MM.1S (cell line): ENCODE results near the gene OLFM2.

Source experiments
- EZH2 ChIP-seq: fragments of 300-600 bp; sonication (generic); optimal IDR thresholded peaks from 2 replicates; pipeline ENCODE3; 2017; ENCODE audit warnings: low read depth, mild to moderate bottlenecking, antibody characterized with exemption, low read length, mixed read lengths
- EZH2phosphoT487 ChIP-seq: fragments of 300-600 bp; sonication (generic); IDR thresholded peaks from 2 replicates; pipeline ENCODE4 v1.6.1; 2018; ENCODE audit warnings: antibody characterized with exemption, low read length
- TF ChIP-seq, protein P1 (sequence below): fragments of 300-600 bp; sonication (generic); IDR thresholded peaks from 2 replicates; pipeline ENCODE4 v1.5.1; 2016; ENCODE audit warnings: antibody characterized with exemption, low read length, mixed read lengths

DNA sequence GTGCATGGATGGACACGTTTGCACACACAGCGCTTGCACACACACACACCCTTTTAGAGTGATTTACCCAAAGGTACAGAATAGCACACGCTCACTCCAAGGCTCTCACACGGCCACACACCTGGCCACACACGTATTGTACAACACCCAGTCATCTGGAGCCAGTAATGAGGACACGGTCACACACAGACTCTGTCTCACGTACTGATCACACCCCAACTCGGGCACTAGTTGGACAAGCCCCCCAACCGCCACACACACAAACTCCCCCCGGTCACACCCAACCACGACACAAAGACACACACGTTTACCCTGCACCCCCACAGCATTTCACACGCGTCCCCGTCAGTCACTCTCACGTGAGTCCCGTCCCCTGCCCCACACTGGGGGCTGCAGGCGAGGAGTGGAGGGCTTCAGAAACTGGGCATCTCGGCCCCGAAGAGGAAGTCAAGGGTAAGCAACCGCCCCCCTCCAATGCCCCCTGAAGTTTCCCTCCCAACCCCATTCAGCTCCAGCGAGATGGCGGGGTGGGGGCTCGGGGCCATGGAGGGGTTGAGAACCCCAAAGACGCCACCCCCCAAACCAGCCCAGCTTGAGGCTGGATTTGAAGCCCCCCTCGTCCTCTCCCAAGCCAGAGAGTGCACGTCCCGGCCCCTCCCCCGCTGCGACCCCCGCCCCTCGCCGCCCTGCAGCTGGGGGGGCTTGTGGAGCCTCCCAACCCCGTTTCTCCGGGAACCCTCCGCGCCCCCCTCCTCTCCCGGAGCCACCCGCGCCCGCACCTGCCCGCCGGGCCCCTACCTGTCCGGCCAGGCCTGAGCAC, 599 bp downstream of the OLFM2 start:
- TF ChIP-seq, protein P1, sequence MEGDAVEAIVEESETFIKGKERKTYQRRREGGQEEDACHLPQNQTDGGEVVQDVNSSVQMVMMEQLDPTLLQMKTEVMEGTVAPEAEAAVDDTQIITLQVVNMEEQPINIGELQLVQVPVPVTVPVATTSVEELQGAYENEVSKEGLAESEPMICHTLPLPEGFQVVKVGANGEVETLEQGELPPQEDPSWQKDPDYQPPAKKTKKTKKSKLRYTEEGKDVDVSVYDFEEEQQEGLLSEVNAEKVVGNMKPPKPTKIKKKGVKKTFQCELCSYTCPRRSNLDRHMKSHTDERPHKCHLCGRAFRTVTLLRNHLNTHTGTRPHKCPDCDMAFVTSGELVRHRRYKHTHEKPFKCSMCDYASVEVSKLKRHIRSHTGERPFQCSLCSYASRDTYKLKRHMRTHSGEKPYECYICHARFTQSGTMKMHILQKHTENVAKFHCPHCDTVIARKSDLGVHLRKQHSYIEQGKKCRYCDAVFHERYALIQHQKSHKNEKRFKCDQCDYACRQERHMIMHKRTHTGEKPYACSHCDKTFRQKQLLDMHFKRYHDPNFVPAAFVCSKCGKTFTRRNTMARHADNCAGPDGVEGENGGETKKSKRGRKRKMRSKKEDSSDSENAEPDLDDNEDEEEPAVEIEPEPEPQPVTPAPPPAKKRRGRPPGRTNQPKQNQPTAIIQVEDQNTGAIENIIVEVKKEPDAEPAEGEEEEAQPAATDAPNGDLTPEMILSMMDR, result no peak
- TF ChIP-seq EZH2phosphoT487 (no peak), EZH2 (no peak)
